ENCODE results near the gene TSC22D1. TPM values are rescaled to one million over a fixed set of nuclear protein-coding genes. Genes with fewer than 3 reads are reported as not detected.
"Not testable (repeated sequence)": the region's sequence is repeated elsewhere in the genome, so short reads cannot be mapped to it uniquely, and the experiment has no call there.

The TSC22D1 gene
- total and polyA plus RNA-seq, 9 donors = 100 to 369 (median 154) TPM

DNA sequence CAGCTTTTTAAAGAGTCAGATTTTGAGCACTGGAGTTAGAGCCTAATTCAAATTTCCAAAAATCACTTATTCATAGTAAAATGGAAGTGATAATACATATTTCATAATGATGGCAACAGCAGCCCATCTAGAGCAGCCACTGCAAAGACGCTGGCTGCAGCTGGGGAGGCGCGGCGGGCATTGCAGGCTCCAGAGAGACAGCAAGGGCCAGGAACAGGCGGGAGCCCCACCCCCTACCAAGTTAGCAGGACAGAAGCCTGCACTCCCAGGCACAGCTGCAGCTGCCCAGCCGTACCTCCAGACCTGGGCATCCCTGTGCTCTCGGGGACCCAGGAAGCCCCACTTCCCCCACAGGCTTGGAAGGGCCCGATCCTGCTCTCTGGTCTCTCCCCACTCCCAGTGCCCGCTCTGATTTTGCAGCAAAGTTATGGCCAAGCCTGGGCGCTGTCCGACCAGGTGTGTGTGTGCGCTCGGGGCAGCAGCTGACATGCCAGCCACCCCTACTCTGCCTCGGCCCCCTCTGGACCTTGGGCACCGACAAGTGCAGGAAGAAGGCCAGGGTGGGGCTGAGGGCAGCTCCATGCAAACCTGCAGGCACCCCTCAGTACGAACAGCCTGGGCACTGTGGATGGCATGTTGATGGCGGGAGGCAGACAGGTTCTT lies 117.7 kb downstream of the TSC22D1 start:
- H3K27me3 ChIP-seq = no peaks in the 10 kb centered on the region
- H3K36me3 ChIP-seq = no peaks in the 10 kb centered on the region
- WGBS, 3 donors = 96 to 97% (median 96%) methylated on average over 16 to 17 of the region's 17 CpGs
- TF ChIP-seq POLR2A (IDR thresholded peaks at IDR 0.05) = no peak
- TF ChIP-seq EP300 (IDR thresholded peaks at IDR 0.05) = no peak
- TF ChIP-seq, protein P1, sequence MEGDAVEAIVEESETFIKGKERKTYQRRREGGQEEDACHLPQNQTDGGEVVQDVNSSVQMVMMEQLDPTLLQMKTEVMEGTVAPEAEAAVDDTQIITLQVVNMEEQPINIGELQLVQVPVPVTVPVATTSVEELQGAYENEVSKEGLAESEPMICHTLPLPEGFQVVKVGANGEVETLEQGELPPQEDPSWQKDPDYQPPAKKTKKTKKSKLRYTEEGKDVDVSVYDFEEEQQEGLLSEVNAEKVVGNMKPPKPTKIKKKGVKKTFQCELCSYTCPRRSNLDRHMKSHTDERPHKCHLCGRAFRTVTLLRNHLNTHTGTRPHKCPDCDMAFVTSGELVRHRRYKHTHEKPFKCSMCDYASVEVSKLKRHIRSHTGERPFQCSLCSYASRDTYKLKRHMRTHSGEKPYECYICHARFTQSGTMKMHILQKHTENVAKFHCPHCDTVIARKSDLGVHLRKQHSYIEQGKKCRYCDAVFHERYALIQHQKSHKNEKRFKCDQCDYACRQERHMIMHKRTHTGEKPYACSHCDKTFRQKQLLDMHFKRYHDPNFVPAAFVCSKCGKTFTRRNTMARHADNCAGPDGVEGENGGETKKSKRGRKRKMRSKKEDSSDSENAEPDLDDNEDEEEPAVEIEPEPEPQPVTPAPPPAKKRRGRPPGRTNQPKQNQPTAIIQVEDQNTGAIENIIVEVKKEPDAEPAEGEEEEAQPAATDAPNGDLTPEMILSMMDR (IDR thresholded peaks at IDR 0.05) = no peak
- intact Hi-C loops (cut with DNase I) = loop anchor here in 2 of 4 donors (1.0 to 10.0 kb wide), 2 partner anchors 16 to 544 kb away; no protein-coding TSS in a partner anchor
- no peak for DNase-seq
- no peak overlapping the region for H3K27ac ChIP-seq
- H3K9me3 ChIP-seq = no peaks in the 10 kb centered on the region
- no peak overlapping the region for H3K4me3 ChIP-seq
- H3K4me1 ChIP-seq (ENCODE audit: insufficient read depth) = no peaks in the 10 kb centered on the region

DNA sequence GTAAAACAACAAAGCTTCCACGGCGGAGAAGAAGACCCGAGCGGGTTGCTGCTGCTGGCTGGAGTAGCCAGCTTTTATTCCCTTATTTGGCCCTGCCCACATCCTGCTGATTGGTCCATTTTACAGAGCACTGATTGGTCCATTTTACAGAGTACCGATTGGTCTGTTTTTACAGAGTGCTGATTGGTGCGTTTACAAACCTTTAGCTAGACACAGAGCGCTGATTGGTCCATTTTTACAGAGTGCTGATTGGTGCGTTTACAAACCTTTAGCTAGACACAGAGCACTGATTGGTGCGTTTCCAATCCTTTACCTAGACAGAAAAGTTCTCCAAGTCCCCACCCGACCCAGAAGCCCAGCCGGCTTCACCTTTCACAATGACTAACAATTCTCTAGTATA lies 119.9 kb downstream of the TSC22D1 start:
- not testable (repeated sequence) for H3K9me3 ChIP-seq; H3K27me3 ChIP-seq; H3K27ac ChIP-seq; H3K4me3 ChIP-seq; H3K4me1 ChIP-seq (ENCODE audit: insufficient read depth); H3K36me3 ChIP-seq; DNase-seq
- WGBS, 3 donors = 96 to 97% (median 97%) methylated on average over 11 of the region's 11 CpGs
- intact Hi-C loops (cut with DNase I) = loop anchor here in 1 of 4 donors (10.0 kb wide), 1 partner anchor 541 kb away; no protein-coding TSS in a partner anchor

DNA sequence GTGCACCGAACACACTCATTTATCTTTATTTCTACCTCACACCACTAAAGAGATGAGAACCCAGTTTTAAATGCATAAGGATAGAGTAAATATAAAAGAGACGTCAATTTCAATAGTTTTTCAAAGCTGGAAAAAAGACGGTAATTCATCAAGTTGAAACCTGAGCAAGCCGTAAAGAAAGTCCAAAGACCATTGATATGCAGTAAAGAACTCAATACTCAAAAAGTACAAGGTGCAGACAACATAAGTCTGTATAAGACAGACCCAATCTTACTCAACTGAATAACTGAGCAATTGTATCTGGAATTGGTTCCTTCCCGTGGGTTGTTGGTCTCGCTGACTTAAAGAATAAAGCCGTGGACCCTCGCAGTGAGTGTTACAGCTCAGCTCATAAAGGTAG lies 120.4 kb downstream of the TSC22D1 start:
- Histone ChIP-seq H3K27me3 (no peaks in the 10 kb centered on the region), H3K9me3 (no peaks in the 10 kb centered on the region), H3K27ac (no peak overlapping the region), H3K4me1 (ENCODE audit: insufficient read depth) (no peaks in the 10 kb centered on the region), H3K4me3 (no peak overlapping the region), H3K36me3 (no peaks in the 10 kb centered on the region)
- DNase-seq = no peak
- 96 to 98% (median 97%) methylated on average over 8 of the region's 8 CpGs for WGBS, 3 donors
- TF ChIP-seq, protein P1 (IDR thresholded peaks at IDR 0.05) = no peak
- TF ChIP-seq POLR2A (IDR thresholded peaks at IDR 0.05) (no peak), EP300 (IDR thresholded peaks at IDR 0.05) (no peak)
- intact Hi-C loops (cut with DNase I) = loop anchor here in 1 of 4 donors (10.0 kb wide), 1 partner anchor 541 kb away; no protein-coding TSS in a partner anchor

DNA sequence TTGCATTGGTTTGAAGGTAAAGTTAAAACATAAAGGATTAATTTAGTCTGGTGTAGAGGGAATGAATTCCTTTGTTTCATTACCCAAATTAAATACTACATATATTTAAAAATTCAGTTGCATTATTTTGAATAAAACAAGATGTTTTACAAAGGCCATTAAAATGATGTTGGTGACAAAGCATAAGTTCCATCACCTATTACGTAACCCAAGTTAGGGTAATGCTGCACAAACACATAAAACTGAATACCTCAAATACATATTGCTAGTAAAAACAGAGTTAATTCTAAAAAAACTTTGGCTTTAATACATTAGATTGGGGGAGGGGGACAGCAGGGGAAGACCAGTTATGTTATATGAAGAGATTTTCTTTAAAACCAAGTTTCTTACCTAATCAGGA lies 122.2 kb downstream of the TSC22D1 start:
- H3K9me3 ChIP-seq = no peaks in the 10 kb centered on the region
- no peaks in the 10 kb centered on the region for H3K4me1 ChIP-seq (ENCODE audit: insufficient read depth)
- no peak overlapping the region for H3K4me3 ChIP-seq
- no peaks in the 10 kb centered on the region for H3K27me3 ChIP-seq
- no peaks in the 10 kb centered on the region for H3K36me3 ChIP-seq
- 96 to 100% (median 99%) methylated on average over 1 of the region's 1 CpG for WGBS, 3 donors
- intact Hi-C loops (cut with DNase I) = loop anchor here in 1 of 4 donors (10.0 kb wide), 1 partner anchor 539 kb away; no protein-coding TSS in a partner anchor
- TF ChIP-seq, protein P1 (IDR thresholded peaks at IDR 0.05) = no peak
- TF ChIP-seq EP300 (IDR thresholded peaks at IDR 0.05) (no peak), POLR2A (IDR thresholded peaks at IDR 0.05) (no peak)
- no peak for DNase-seq
- H3K27ac ChIP-seq = no peak overlapping the region

DNA sequence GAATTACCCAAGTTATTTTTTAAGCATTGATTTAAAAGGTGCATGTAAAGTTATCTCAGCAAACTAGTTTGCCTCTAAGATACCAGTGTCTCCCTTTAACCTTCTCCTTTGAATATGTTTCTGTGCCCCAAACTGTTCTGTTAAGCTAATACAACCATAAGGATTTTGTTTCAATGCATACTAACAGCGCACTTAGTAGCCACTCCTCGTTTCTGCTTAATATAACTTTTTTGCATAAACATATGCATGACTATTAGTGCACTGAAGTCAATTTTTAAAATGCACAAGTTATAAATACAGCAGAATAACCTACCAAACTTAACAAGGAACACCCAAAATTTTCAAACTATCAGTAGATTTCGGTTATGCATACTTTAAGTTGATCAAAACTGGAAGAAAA lies 123.1 kb downstream of the TSC22D1 start:
- TF ChIP-seq EP300 (IDR thresholded peaks at IDR 0.05) (no peak), POLR2A (IDR thresholded peaks at IDR 0.05) (no peak)
- TF ChIP-seq, protein P1 (IDR thresholded peaks at IDR 0.05) = no peak
- Histone ChIP-seq H3K27me3 (no peaks in the 10 kb centered on the region), H3K9me3 (no peaks in the 10 kb centered on the region), H3K4me3 (no peak overlapping the region), H3K36me3 (no peaks in the 10 kb centered on the region), H3K4me1 (ENCODE audit: insufficient read depth) (no peaks in the 10 kb centered on the region), H3K27ac (no peak overlapping the region)
- intact Hi-C loops (cut with DNase I) = loop anchor here in 1 of 4 donors (10.0 kb wide), 1 partner anchor 538 kb away; no protein-coding TSS in a partner anchor
- WGBS, 3 donors = 91 to 95% (median 93%) methylated on average over 3 of the region's 3 CpGs
- DNase-seq = no peak
